GM12878 (cell line): Measurements from ENCODE around the gene ASPG.

Experiments
- ASH2L ChIP-seq: fragments of 300-600, 200-600 bp; sonication (generic); IDR thresholded peaks from 2 replicates; pipeline ENCODE4 v1.6.1; 2017; ENCODE audit warnings: low read depth, mild to moderate bottlenecking, borderline replicate concordance
- CEBPB ChIP-seq, 2 experiments: fragments of 150-350 bp in 1 of 2; IDR thresholded peaks; 2 replicates each; pipeline ENCODE4 v1.6.1; 2012 to 2014; ENCODE audit warnings: low read depth in 2 of 2, low read length in 2 of 2, borderline replicate concordance in 1 of 2, inconsistent platforms in 1 of 2
- CTCF ChIP-seq, 3 experiments: IDR thresholded peaks in 2 of 3; conservative IDR thresholded peaks in 1 of 3; 2 replicates each; pipeline ENCODE4 v1.5.1; 2011; ENCODE audit warnings: low read depth in 3 of 3, low read length in 3 of 3, mild to moderate bottlenecking in 3 of 3, control low read depth in 2 of 3, moderate library complexity in 2 of 3, inconsistent platforms in 1 of 3, mixed read lengths in 1 of 3; ENCODE audit not compliant: control insufficient read depth in 2 of 3, insufficient read depth in 1 of 3; ENCODE audit errors: extremely low read depth in 1 of 3
- EZH2 ChIP-seq: IDR thresholded peaks from 2 replicates; pipeline ENCODE4 v1.6.1; 2012; ENCODE audit warnings: low read depth, mild to moderate bottlenecking, control low read depth, inconsistent platforms, low read length, borderline replicate concordance; ENCODE audit not compliant: control insufficient read depth
- RBBP5 ChIP-seq: fragments of 200-600 bp; sonication (generic); conservative IDR thresholded peaks from 2 replicates; pipeline ENCODE4 v1.6.1; 2016

- TF ChIP-seq EZH2: no peak
- TF ChIP-seq ASH2L: no peak
- no peak for TF ChIP-seq RBBP5
- TF ChIP-seq CTCF (IDR thresholded peaks at IDR 0.05 in 2 of 3, conservative IDR thresholded peaks at IDR 0.05 in 1 of 3; ENCODE audit: control insufficient read depth in 2 of 3, extremely low read depth in 1 of 3, insufficient read depth in 1 of 3, low read depth in 3 of 3, low read length in 3 of 3): no peak
- TF ChIP-seq CEBPB (IDR thresholded peaks at IDR 0.05; ENCODE audit: borderline replicate concordance in 1 of 2, low read depth in 2 of 2, low read length in 2 of 2): no peak
Measured at GRCh38 chr14:104116288-104116755, 30.8 kb downstream of the ASPG start.
